Uterus (tissue), 2 donors: ENCODE data around the gene TLE3.

Experiments used
- CTCF ChIP-seq, 4 experiments: fragments of 200-600 bp in 2 of 4; fragments of 450-650 bp in 2 of 4; sonication (generic) in 2 of 4; IDR thresholded peaks; one replicate each; pipeline ENCODE4 v1.5.1; 2016 to 2019; ENCODE audit warnings: antibody characterized with exemption in 4 of 4, mild to moderate bottlenecking in 2 of 4, moderate library complexity in 1 of 4
- POLR2A ChIP-seq, 2 donors: fragments of 450-650 bp; IDR thresholded peaks; one replicate each; pipeline ENCODE4 v1.6.1; 2016; ENCODE audit warnings: antibody characterized with exemption in 2 of 2, mild to moderate bottlenecking in 1 of 2, moderate library complexity in 1 of 2

GRCh38 chr15:70024521-70024920 is 73.2 kb downstream of the TLE3 start:
- TF ChIP-seq CTCF (IDR thresholded peaks at IDR 0.05): no peak
- no peak for TF ChIP-seq POLR2A (IDR thresholded peaks at IDR 0.05)
